Astrocyte (in vitro differentiated cells and primary cell): ENCODE data around the gene TRPM3. TPM values are rescaled to one million over a fixed set of nuclear protein-coding genes. Genes with fewer than 3 reads are reported as not detected.

ENCODE experiments used
- DNase-seq: peaks from one replicate; pipeline ENCODE4 v3.0.0-alpha.2; 2010; ENCODE audit warnings: low read depth
- FAIRE-seq: peaks from 2 replicates; lab custom pipeline; 2011; peaks lifted over from hg19 to GRCh38; lab: Jason Lieb, UNC
- H2AFZ ChIP-seq: 2 replicates; pipeline ENCODE4 v1.6.0; 2012; ENCODE audit warnings: low read depth, low read length, inconsistent platforms
- H3K27ac ChIP-seq: 2 replicates; pipeline ENCODE4 v1.5.1; 2011; ENCODE audit warnings: low read depth, low read length, inconsistent platforms
- H3K27me3 ChIP-seq: 2 replicates; pipeline ENCODE4 v1.6.0; 2011; ENCODE audit warnings: low read length, inconsistent platforms; ENCODE audit not compliant: insufficient read depth
- H3K36me3 ChIP-seq: 2 replicates; pipeline ENCODE4 v1.5.1; 2011; ENCODE audit warnings: low read length, inconsistent platforms; ENCODE audit not compliant: insufficient read depth
- H3K4me1 ChIP-seq: 2 replicates; pipeline ENCODE4 v1.5.1; 2011; ENCODE audit warnings: low read length, inconsistent platforms; ENCODE audit not compliant: insufficient read depth
- H3K4me2 ChIP-seq: 2 replicates; pipeline ENCODE4 v1.6.0; 2012; ENCODE audit warnings: low read length, inconsistent platforms
- H3K4me3 ChIP-seq: 2 replicates; pipeline ENCODE4 v1.5.1; 2011; ENCODE audit warnings: low read depth, mild to moderate bottlenecking, low read length, inconsistent platforms; ENCODE audit not compliant: insufficient read depth
- H3K79me2 ChIP-seq: 2 replicates; pipeline ENCODE4 v1.6.0; 2012; ENCODE audit warnings: mild to moderate bottlenecking, low read length, inconsistent platforms; ENCODE audit not compliant: insufficient read depth
- H3K9ac ChIP-seq: 2 replicates; pipeline ENCODE4 v1.6.0; 2012; ENCODE audit warnings: mild to moderate bottlenecking, low read length, inconsistent platforms
- H3K9me3 ChIP-seq: 2 replicates; pipeline ENCODE4 v1.5.1; 2012; ENCODE audit warnings: low read depth, mild to moderate bottlenecking, low read length, inconsistent platforms; ENCODE audit not compliant: insufficient read depth
- H4K20me1 ChIP-seq: 2 replicates; pipeline ENCODE4 v1.6.0; 2012; ENCODE audit warnings: low read length, inconsistent platforms; ENCODE audit not compliant: insufficient read depth
- H3K27ac Mint-ChIP-seq: one replicate; pipeline ENCODE4 v1.8.0; 2021; ENCODE audit warnings: mild to moderate bottlenecking, mixed read lengths; ENCODE audit not compliant: unreplicated experiment
- H3K27me3 Mint-ChIP-seq: one replicate; pipeline ENCODE4 v1.8.0; 2021; ENCODE audit warnings: low read depth, mixed read lengths; ENCODE audit not compliant: unreplicated experiment
- H3K36me3 Mint-ChIP-seq: one replicate; pipeline ENCODE4 v1.8.0; 2021; ENCODE audit warnings: low read depth, mixed read lengths; ENCODE audit not compliant: unreplicated experiment
- H3K4me1 Mint-ChIP-seq: one replicate; pipeline ENCODE4 v1.8.0; 2021; ENCODE audit warnings: low read depth, mixed read lengths; ENCODE audit not compliant: unreplicated experiment
- H3K4me3 Mint-ChIP-seq: one replicate; pipeline ENCODE4 v1.8.0; 2021; ENCODE audit warnings: mild to moderate bottlenecking, moderate library complexity, mixed read lengths; ENCODE audit not compliant: unreplicated experiment
- H3K9me3 Mint-ChIP-seq: one replicate; pipeline ENCODE4 v1.8.0; 2021; ENCODE audit warnings: mild to moderate bottlenecking, mixed read lengths; ENCODE audit not compliant: unreplicated experiment
- EZH2 ChIP-seq: IDR thresholded peaks from 2 replicates; pipeline ENCODE4 v1.6.1; 2012; ENCODE audit warnings: mild to moderate bottlenecking, low read length, inconsistent platforms; ENCODE audit not compliant: insufficient read depth
- total RNA-seq: library from RNA; stranded (reverse); gene quantifications from 2 replicates; pipeline ENCODE4 v1.2.1, GENCODE V29; 2021
- TF ChIP-seq, protein P1 (sequence below): IDR thresholded peaks from 2 replicates; pipeline ENCODE4 v1.5.1; 2011; ENCODE audit warnings: low read depth, mild to moderate bottlenecking, inconsistent platforms, low read length, moderate library complexity; ENCODE audit not compliant: insufficient read depth

TRPM3 gene
- total RNA-seq, 1 donor from 2014 or later, result 0.14 TPM

DNA sequence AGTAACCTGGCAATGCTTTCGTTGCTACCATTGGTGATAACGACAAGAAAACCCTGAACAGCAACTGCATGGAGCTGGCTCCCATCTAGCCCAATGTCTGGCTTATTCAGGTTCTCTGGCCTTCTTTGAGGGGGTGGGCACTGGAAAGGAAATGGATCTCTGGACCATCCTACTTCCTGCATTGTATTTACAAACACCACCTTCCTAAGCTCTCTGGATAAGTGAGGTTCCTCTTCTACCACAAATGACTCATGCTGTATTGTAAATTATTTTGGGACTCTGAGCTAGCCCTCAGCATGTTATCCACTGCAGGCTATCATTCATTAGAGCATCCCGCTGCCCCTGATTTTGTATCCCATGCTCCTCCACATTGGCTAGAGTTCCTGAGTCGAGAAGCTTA is 570.0 kb downstream of the TRPM3 start:
- Histone ChIP-seq H2AFZ (no peak overlapping the region), H3K36me3 (no peaks in the 10 kb centered on the region), H3K4me3 (no peak overlapping the region), H3K79me2 (no peaks in the 10 kb centered on the region), H3K9ac (no peak overlapping the region), H3K27me3 (no peaks in the 10 kb centered on the region), H3K9me3 (no peaks in the 10 kb centered on the region), H4K20me1 (no peaks in the 10 kb centered on the region), H3K4me1 (peaks cover 19% of the 10 kb centered on the region), H3K27ac (no peak overlapping the region), H3K4me2 (no peak overlapping the region)
- DNase-seq (peak; percentile 47), FAIRE-seq (no peak)
- Mint-ChIP-seq H3K4me3 (no peak overlapping the region), H3K36me3 (no peaks in the 10 kb centered on the region), H3K9me3 (no peaks in the 10 kb centered on the region), H3K27ac (no peak overlapping the region), H3K4me1 (peaks cover 17% of the 10 kb centered on the region), H3K27me3 (no peaks in the 10 kb centered on the region)
- TF ChIP-seq EZH2, result no peak
- TF ChIP-seq, protein P1, sequence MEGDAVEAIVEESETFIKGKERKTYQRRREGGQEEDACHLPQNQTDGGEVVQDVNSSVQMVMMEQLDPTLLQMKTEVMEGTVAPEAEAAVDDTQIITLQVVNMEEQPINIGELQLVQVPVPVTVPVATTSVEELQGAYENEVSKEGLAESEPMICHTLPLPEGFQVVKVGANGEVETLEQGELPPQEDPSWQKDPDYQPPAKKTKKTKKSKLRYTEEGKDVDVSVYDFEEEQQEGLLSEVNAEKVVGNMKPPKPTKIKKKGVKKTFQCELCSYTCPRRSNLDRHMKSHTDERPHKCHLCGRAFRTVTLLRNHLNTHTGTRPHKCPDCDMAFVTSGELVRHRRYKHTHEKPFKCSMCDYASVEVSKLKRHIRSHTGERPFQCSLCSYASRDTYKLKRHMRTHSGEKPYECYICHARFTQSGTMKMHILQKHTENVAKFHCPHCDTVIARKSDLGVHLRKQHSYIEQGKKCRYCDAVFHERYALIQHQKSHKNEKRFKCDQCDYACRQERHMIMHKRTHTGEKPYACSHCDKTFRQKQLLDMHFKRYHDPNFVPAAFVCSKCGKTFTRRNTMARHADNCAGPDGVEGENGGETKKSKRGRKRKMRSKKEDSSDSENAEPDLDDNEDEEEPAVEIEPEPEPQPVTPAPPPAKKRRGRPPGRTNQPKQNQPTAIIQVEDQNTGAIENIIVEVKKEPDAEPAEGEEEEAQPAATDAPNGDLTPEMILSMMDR, result no peak

GRCh38 chr9:70549926-70550325 is 571.5 kb downstream of the TRPM3 start:
- H3K79me2 ChIP-seq, result no peaks in the 10 kb centered on the region
- no peak overlapping the region for H3K27ac ChIP-seq
- H3K9ac ChIP-seq, result no peak overlapping the region
- Mint-ChIP-seq H3K27ac (no peak overlapping the region), H3K9me3 (no peaks in the 10 kb centered on the region), H3K36me3 (no peaks in the 10 kb centered on the region), H3K27me3 (no peaks in the 10 kb centered on the region), H3K4me1 (peaks cover 13% of the 10 kb centered on the region), H3K4me3 (no peak overlapping the region)
- no peaks in the 10 kb centered on the region for H3K9me3 ChIP-seq
- H2AFZ ChIP-seq, result no peak overlapping the region
- no peak overlapping the region for H3K4me2 ChIP-seq
- no peaks in the 10 kb centered on the region for H4K20me1 ChIP-seq
- DNase-seq, result no peak
- peaks cover 16% of the 10 kb centered on the region for H3K4me1 ChIP-seq
- no peaks in the 10 kb centered on the region for H3K27me3 ChIP-seq
- no peak for FAIRE-seq
- no peak overlapping the region for H3K4me3 ChIP-seq
- no peaks in the 10 kb centered on the region for H3K36me3 ChIP-seq
- no peak for TF ChIP-seq EZH2
- TF ChIP-seq, protein P1, result no peak

DNA sequence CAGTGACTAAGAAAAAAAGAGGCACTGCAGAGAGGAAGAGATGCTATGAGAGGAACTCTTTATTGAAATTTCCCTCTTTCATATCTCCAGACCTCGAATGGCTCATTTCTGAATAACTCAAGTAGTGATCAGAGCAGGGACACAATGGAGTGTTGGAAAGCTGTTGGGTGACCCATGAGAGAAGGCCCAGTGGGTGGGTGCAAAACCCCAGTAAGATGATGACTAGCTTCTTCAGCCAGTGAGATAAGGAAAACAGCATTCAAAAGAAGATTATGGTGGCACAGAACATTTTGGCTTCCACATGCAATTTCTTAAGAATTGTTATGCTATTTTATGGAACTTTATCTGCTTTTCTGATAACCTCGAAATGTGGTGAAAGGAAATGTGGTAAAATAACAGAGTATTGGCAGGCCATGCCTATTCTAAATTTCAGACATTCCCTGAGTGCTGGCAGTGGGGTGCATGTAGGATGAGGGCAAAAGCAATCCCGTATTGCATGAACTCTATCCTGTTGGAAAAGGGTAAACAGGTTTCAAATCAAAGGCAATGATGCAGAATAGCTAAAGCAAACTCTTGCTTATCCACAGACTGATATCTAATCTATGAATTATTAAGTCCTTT is 579.0 kb downstream of the TRPM3 start:
- H3K4me3 ChIP-seq, result no peak overlapping the region
- DNase-seq, result no peak

More for the DNA sequence above, 579.0 kb downstream of the TRPM3 start:
- Mint-ChIP-seq H3K9me3 (peaks cover 1% of the 10 kb centered on the region), H3K27me3 (no peaks in the 10 kb centered on the region), H3K4me1 (peaks cover 2% of the 10 kb centered on the region), H3K36me3 (no peaks in the 10 kb centered on the region), H3K27ac (no peak overlapping the region), H3K4me3 (no peak overlapping the region)
- H3K36me3 ChIP-seq, result no peaks in the 10 kb centered on the region
- H3K4me1 ChIP-seq, result no peaks in the 10 kb centered on the region
- no peaks in the 10 kb centered on the region for H3K27me3 ChIP-seq
- TF ChIP-seq, protein P1, result no peak
- TF ChIP-seq EZH2, result no peak
- no peaks in the 10 kb centered on the region for H4K20me1 ChIP-seq
- no peak overlapping the region for H3K4me2 ChIP-seq
- FAIRE-seq, result no peak
- no peaks in the 10 kb centered on the region for H3K9me3 ChIP-seq
- no peak overlapping the region for H3K27ac ChIP-seq
- H3K9ac ChIP-seq, result no peak overlapping the region
- H2AFZ ChIP-seq, result no peak overlapping the region
- H3K79me2 ChIP-seq, result no peaks in the 10 kb centered on the region
